ENCODE measurements around the gene UBE2S. TPM values are rescaled to one million over a fixed set of nuclear protein-coding genes. Genes with fewer than 3 reads are reported as not detected.
A peak's percentile ranks its signal among the peaks of the same experiment; 100 is the strongest.
"Not testable (repeated sequence)": the region's sequence is repeated elsewhere in the genome, so short reads cannot be mapped to it uniquely, and the experiment has no call there.

The UBE2S gene
- total and polyA plus RNA-seq, 4 donors: 14.6 to 124 (median 79.7) TPM

GRCh38 chr19:55431183-55431582 lies 23.6 kb upstream of the UBE2S start:
- peaks cover 25% of the 10 kb centered on the region for H3K4me1 ChIP-seq (ENCODE audit: control insufficient read depth, insufficient read depth, low read length)
- no peak overlapping the region for H3K27ac ChIP-seq (ENCODE audit: low read depth, low read length)
- no peak for DNase-seq (ENCODE audit: low read depth in 4 of 6, low spot score in 6 of 6)
- no peaks in the 10 kb centered on the region for H3K9me3 ChIP-seq (ENCODE audit: control insufficient read depth, insufficient read depth, low read length)
- H3K36me3 ChIP-seq (ENCODE audit: control insufficient read depth, insufficient read depth, low read length): peaks cover 49% of the 10 kb centered on the region
- no peak overlapping the region for H3K4me3 ChIP-seq (ENCODE audit: low read depth, low read length)
- WGBS (ENCODE audit: insufficient coverage): 89% methylated on average over 1 of the region's 1 CpG
- peaks cover 2% of the 10 kb centered on the region for H3K27me3 ChIP-seq (ENCODE audit: control insufficient read depth, insufficient read depth, low read length)

- Histone ChIP-seq H3K4me3 (ENCODE audit: low read depth, low read length) (no peak overlapping the region), H3K4me1 (ENCODE audit: control insufficient read depth, insufficient read depth, low read length) (peaks cover 42% of the 10 kb centered on the region), H3K9me3 (ENCODE audit: control insufficient read depth, insufficient read depth, low read length) (no peaks in the 10 kb centered on the region), H3K27ac (ENCODE audit: low read depth, low read length) (peak overlapping the region; percentile 91), H3K36me3 (ENCODE audit: control insufficient read depth, insufficient read depth, low read length) (peaks cover 13% of the 10 kb centered on the region), H3K27me3 (ENCODE audit: control insufficient read depth, insufficient read depth, low read length) (no peaks in the 10 kb centered on the region)
- peak in 2 of 6 donors; percentile 59 to 74 for DNase-seq (ENCODE audit: low read depth in 4 of 6, low spot score in 6 of 6)
- 14% methylated on average over 2 of the region's 2 CpGs for WGBS (ENCODE audit: insufficient coverage)
Measured at GRCh38 chr19:55426042-55426441, 18.5 kb upstream of the UBE2S start.

- no peaks in the 10 kb centered on the region for H3K9me3 ChIP-seq (ENCODE audit: control insufficient read depth, insufficient read depth, low read length)
- no peaks in the 10 kb centered on the region for H3K27me3 ChIP-seq (ENCODE audit: control insufficient read depth, insufficient read depth, low read length)
- no peak overlapping the region for H3K4me3 ChIP-seq (ENCODE audit: low read depth, low read length)
- H3K27ac ChIP-seq (ENCODE audit: low read depth, low read length): no peak overlapping the region
- H3K4me1 ChIP-seq (ENCODE audit: control insufficient read depth, insufficient read depth, low read length): peaks cover 36% of the 10 kb centered on the region
- DNase-seq (ENCODE audit: low read depth in 4 of 6, low spot score in 6 of 6): no peak
- WGBS (ENCODE audit: insufficient coverage): 70% methylated on average over 3 of the region's 3 CpGs
- H3K36me3 ChIP-seq (ENCODE audit: control insufficient read depth, insufficient read depth, low read length): peaks cover 3% of the 10 kb centered on the region
Measured at GRCh38 chr19:55424518-55424917, 16.9 kb upstream of the UBE2S start.

- no peaks in the 10 kb centered on the region for H3K9me3 ChIP-seq (ENCODE audit: control insufficient read depth, insufficient read depth, low read length)
- no peaks in the 10 kb centered on the region for H3K36me3 ChIP-seq (ENCODE audit: control insufficient read depth, insufficient read depth, low read length)
- peak in 1 of 6 donors; percentile 90 for DNase-seq (ENCODE audit: low read depth in 4 of 6, low spot score in 6 of 6)
- 38% methylated on average over 8 of the region's 13 CpGs for WGBS (ENCODE audit: insufficient coverage)
- no peak overlapping the region for H3K4me3 ChIP-seq (ENCODE audit: low read depth, low read length)
- no peaks in the 10 kb centered on the region for H3K27me3 ChIP-seq (ENCODE audit: control insufficient read depth, insufficient read depth, low read length)
- peaks cover 29% of the 10 kb centered on the region for H3K4me1 ChIP-seq (ENCODE audit: control insufficient read depth, insufficient read depth, low read length)
- no peak overlapping the region for H3K27ac ChIP-seq (ENCODE audit: low read depth, low read length)
Measured at GRCh38 chr19:55423225-55424005, 15.8 kb upstream of the UBE2S start.

GRCh38 chr19:55421281-55421680 lies 13.7 kb upstream of the UBE2S start:
- WGBS (ENCODE audit: insufficient coverage): 89% methylated on average over 2 of the region's 4 CpGs
- H3K4me1 ChIP-seq (ENCODE audit: control insufficient read depth, insufficient read depth, low read length): peaks cover 21% of the 10 kb centered on the region
- not testable (repeated sequence) for H3K27me3 ChIP-seq (ENCODE audit: control insufficient read depth, insufficient read depth, low read length); DNase-seq (ENCODE audit: low read depth in 4 of 6, low spot score in 6 of 6); H3K4me3 ChIP-seq (ENCODE audit: low read depth, low read length); H3K36me3 ChIP-seq (ENCODE audit: control insufficient read depth, insufficient read depth, low read length); H3K9me3 ChIP-seq (ENCODE audit: control insufficient read depth, insufficient read depth, low read length); H3K27ac ChIP-seq (ENCODE audit: low read depth, low read length)

- Histone ChIP-seq H3K9me3 (ENCODE audit: control insufficient read depth, insufficient read depth, low read length) (no peaks in the 10 kb centered on the region), H3K4me1 (ENCODE audit: control insufficient read depth, insufficient read depth, low read length) (peaks cover 16% of the 10 kb centered on the region), H3K4me3 (ENCODE audit: low read depth, low read length) (no peak overlapping the region), H3K27me3 (ENCODE audit: control insufficient read depth, insufficient read depth, low read length) (no peaks in the 10 kb centered on the region), H3K27ac (ENCODE audit: low read depth, low read length) (no peak overlapping the region), H3K36me3 (ENCODE audit: control insufficient read depth, insufficient read depth, low read length) (no peaks in the 10 kb centered on the region)
- DNase-seq (ENCODE audit: low read depth in 4 of 6, low spot score in 6 of 6): no peak
- 77% methylated on average over 5 of the region's 5 CpGs for WGBS (ENCODE audit: insufficient coverage)
Measured at GRCh38 chr19:55419624-55420236, 12.1 kb upstream of the UBE2S start.

- Histone ChIP-seq H3K9me3 (ENCODE audit: control insufficient read depth, insufficient read depth, low read length) (no peaks in the 10 kb centered on the region), H3K27ac (ENCODE audit: low read depth, low read length) (no peak overlapping the region), H3K4me3 (ENCODE audit: low read depth, low read length) (no peak overlapping the region), H3K4me1 (ENCODE audit: control insufficient read depth, insufficient read depth, low read length) (peaks cover 10% of the 10 kb centered on the region), H3K36me3 (ENCODE audit: control insufficient read depth, insufficient read depth, low read length) (no peaks in the 10 kb centered on the region), H3K27me3 (ENCODE audit: control insufficient read depth, insufficient read depth, low read length) (no peaks in the 10 kb centered on the region)
- WGBS (ENCODE audit: insufficient coverage): 73% methylated on average over 5 of the region's 5 CpGs
- no peak for DNase-seq (ENCODE audit: low read depth in 4 of 6, low spot score in 6 of 6)
Measured at GRCh38 chr19:55419103-55419502, 11.5 kb upstream of the UBE2S start.

GRCh38 chr19:55418185-55418584 lies 10.6 kb upstream of the UBE2S start:
- 8% methylated on average over 4 of the region's 7 CpGs for WGBS (ENCODE audit: insufficient coverage)
- Histone ChIP-seq H3K36me3 (ENCODE audit: control insufficient read depth, insufficient read depth, low read length) (no peaks in the 10 kb centered on the region), H3K4me3 (ENCODE audit: low read depth, low read length) (no peak overlapping the region), H3K27ac (ENCODE audit: low read depth, low read length) (no peak overlapping the region), H3K4me1 (ENCODE audit: control insufficient read depth, insufficient read depth, low read length) (peaks cover 4% of the 10 kb centered on the region), H3K9me3 (ENCODE audit: control insufficient read depth, insufficient read depth, low read length) (no peaks in the 10 kb centered on the region), H3K27me3 (ENCODE audit: control insufficient read depth, insufficient read depth, low read length) (no peaks in the 10 kb centered on the region)
- peak in 5 of 6 donors; percentile 47 to 93 (median 71) for DNase-seq (ENCODE audit: low read depth in 4 of 6, low spot score in 6 of 6)

- Histone ChIP-seq H3K4me1 (ENCODE audit: control insufficient read depth, insufficient read depth, low read length) (peaks cover 27% of the 10 kb centered on the region), H3K9me3 (ENCODE audit: control insufficient read depth, insufficient read depth, low read length) (no peaks in the 10 kb centered on the region), H3K27ac (ENCODE audit: low read depth, low read length) (no peak overlapping the region), H3K4me3 (ENCODE audit: low read depth, low read length) (no peak overlapping the region), H3K36me3 (ENCODE audit: control insufficient read depth, insufficient read depth, low read length) (peaks cover 9% of the 10 kb centered on the region), H3K27me3 (ENCODE audit: control insufficient read depth, insufficient read depth, low read length) (no peaks in the 10 kb centered on the region)
- WGBS (ENCODE audit: insufficient coverage): 100% methylated on average over 2 of the region's 2 CpGs
- DNase-seq (ENCODE audit: low read depth in 4 of 6, low spot score in 6 of 6): no peak
Measured at GRCh38 chr19:55410168-55410567, 2.6 kb upstream of the UBE2S start.

- not testable (repeated sequence) for DNase-seq (ENCODE audit: low read depth in 4 of 6, low spot score in 6 of 6); H3K4me3 ChIP-seq (ENCODE audit: low read depth, low read length); H3K27me3 ChIP-seq (ENCODE audit: control insufficient read depth, insufficient read depth, low read length); H3K27ac ChIP-seq (ENCODE audit: low read depth, low read length); H3K9me3 ChIP-seq (ENCODE audit: control insufficient read depth, insufficient read depth, low read length)
- WGBS (ENCODE audit: insufficient coverage): 100% methylated on average over 1 of the region's 8 CpGs
- H3K36me3 ChIP-seq (ENCODE audit: control insufficient read depth, insufficient read depth, low read length): peaks cover 15% of the 10 kb centered on the region
- H3K4me1 ChIP-seq (ENCODE audit: control insufficient read depth, insufficient read depth, low read length): peaks cover 27% of the 10 kb centered on the region
Measured at GRCh38 chr19:55409179-55409578, 1.6 kb upstream of the UBE2S start.
